GM12878 (cell line): Measurements from ENCODE around the gene ZNF771. TPM values are rescaled to one million over a fixed set of nuclear protein-coding genes. Genes with fewer than 3 reads are reported as not detected.

ENCODE experiments used
- SMC3 ChIP-seq: IDR thresholded peaks from 2 replicates; pipeline ENCODE4 v1.6.1; 2011; ENCODE audit warnings: low read length, improper control_type of control experiment, borderline replicate concordance
- STAT1 ChIP-seq: fragments of 450-650 bp; conservative IDR thresholded peaks from 2 replicates; pipeline ENCODE4 v1.6.1; 2014; ENCODE audit warnings: antibody characterized with exemption, mild to moderate bottlenecking
- ZNF274 ChIP-seq: IDR thresholded peaks from one replicate; pipeline ENCODE4 v1.8.0; 2011; ENCODE audit not compliant: insufficient read length, insufficient read depth
- ZSCAN29 ChIP-seq: fragments of 450-650 bp; IDR thresholded peaks from 2 replicates; pipeline ENCODE4 v1.6.1; 2017; ENCODE audit warnings: mild to moderate bottlenecking, moderate library complexity
- polyA plus RNA-seq, 11 experiments: library from polyadenylated mRNA; depleted of rRNA in 4 of 11; unstranded in 6 of 11; stranded (reverse) in 5 of 11; fragments of >200 nt; fragmentation: Nextera tagmentation in 4 of 11; fragmentation: Illumina TruSeq in 1 of 11; extraction: Ambion mirVana in 4 of 11; extraction: Trizol in 1 of 11; gene quantifications; 1 replicate in 1 of 11; 2 replicates in 10 of 11; pipeline versions ENCODE4 v1.2.1 to v1.2.3, GENCODE V29; 2011 to 2016; ENCODE audit warnings: inconsistent platforms in 2 of 11, missing spikeins in 2 of 11, low read depth in 1 of 11
- total RNA-seq, 4 experiments: library from RNA; depleted of rRNA in 3 of 4; stranded (reverse); fragments of >200 nt in 3 of 4; fragmentation: Illumina TruSeq in 1 of 4; extraction: Trizol in 1 of 4; gene quantifications; 2 replicates each; pipeline versions ENCODE4 v1.2.1 to v1.2.3, GENCODE V29; 2013 to 2021
- TF ChIP-seq, protein P1 (sequence below): fragments of 450-650 bp; formaldehyde crosslinking; IDR thresholded peaks from 2 replicates; pipeline ENCODE4 v1.4.0; 2022; ENCODE audit warnings: mild to moderate bottlenecking, moderate library complexity
- TF ChIP-seq, protein P2 (sequence below): IDR thresholded peaks from 2 replicates; pipeline ENCODE4 v1.6.1; 2012; ENCODE audit warnings: low read depth, low read length, improper control_type of control experiment
- TF ChIP-seq, protein P3 (sequence below): IDR thresholded peaks from 2 replicates; pipeline ENCODE4 v1.6.1; 2012; ENCODE audit warnings: mild to moderate bottlenecking, low read depth, low read length

ZNF771 gene
- total and polyA plus RNA-seq, 10 of the 15 experiments (the other 5 are each of a cell fraction or from before 2014, with no cell fraction given): 0.98 to 7.6 (median 3.7) TPM

DNA sequence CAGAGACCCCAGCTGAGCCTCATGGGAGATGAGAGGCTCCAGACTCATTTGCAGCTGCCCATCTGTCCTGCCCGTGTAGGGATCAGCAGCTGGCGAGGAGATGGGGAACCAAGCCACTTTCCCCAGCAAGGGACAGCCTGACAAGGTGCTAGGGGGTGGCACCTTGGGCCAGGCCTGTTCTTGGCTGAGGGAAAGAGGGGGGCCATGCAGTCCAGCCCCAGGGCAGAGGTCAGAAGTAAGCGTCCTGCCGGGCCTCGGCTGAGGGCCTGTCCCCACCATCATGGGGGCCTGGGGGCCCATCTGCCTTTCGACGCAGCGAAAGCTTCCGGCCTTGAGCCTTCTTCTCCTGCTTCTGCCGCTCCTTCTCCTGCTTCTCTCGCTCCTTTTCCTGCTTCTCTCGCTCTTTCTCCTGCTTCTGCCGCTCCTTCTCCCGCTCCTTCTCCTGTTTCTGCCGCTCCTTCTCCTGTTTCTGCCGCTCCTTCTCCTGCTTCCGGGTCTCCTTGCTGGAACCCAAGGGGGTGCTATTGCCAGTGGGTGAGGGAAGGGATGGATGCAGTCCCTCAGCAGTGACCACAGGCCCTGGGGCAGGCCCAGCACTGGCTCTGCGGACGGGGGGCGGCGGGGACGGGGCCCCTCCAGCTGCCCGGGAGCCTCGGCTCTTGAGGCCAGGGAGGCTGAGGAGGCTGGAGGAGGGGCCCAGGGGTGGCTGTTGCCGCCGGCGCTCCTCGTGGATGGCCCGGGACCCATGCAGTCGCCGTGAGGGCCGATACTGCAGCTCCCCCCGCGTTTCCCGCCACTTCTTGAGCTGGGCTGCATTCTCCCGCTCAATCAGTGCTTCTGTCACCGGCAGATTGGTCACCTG, 49.5 kb upstream of the ZNF771 start (continued):
- TF ChIP-seq, protein P1, sequence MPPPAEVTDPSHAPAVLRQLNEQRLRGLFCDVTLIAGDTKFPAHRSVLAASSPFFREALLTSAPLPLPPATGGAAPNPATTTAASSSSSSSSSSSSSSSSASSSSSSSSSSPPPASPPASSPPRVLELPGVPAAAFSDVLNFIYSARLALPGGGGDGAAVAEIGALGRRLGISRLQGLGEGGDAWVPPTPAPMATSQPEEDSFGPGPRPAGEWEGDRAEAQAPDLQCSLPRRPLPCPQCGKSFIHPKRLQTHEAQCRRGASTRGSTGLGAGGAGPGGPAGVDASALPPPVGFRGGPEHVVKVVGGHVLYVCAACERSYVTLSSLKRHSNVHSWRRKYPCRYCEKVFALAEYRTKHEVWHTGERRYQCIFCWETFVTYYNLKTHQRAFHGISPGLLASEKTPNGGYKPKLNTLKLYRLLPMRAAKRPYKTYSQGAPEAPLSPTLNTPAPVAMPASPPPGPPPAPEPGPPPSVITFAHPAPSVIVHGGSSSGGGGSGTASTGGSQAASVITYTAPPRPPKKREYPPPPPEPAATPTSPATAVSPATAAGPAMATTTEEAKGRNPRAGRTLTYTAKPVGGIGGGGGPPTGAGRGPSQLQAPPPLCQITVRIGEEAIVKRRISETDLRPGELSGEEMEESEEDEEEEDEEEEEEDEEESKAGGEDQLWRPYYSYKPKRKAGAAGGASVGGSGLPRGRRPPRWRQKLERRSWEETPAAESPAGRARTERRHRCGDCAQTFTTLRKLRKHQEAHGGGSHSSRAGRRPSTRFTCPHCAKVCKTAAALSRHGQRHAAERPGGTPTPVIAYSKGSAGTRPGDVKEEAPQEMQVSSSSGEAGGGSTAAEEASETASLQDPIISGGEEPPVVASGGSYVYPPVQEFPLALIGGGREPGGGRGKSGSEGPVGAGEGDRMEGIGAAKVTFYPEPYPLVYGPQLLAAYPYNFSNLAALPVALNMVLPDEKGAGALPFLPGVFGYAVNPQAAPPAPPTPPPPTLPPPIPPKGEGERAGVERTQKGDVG (CRISPR knock-in tag): no peak
- TF ChIP-seq ZNF274 (no peak), ZSCAN29 (no peak), SMC3 (no peak), STAT1 (no peak)
- TF ChIP-seq, protein P2, sequence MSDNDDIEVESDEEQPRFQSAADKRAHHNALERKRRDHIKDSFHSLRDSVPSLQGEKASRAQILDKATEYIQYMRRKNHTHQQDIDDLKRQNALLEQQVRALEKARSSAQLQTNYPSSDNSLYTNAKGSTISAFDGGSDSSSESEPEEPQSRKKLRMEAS: no peak
- TF ChIP-seq, protein P3, sequence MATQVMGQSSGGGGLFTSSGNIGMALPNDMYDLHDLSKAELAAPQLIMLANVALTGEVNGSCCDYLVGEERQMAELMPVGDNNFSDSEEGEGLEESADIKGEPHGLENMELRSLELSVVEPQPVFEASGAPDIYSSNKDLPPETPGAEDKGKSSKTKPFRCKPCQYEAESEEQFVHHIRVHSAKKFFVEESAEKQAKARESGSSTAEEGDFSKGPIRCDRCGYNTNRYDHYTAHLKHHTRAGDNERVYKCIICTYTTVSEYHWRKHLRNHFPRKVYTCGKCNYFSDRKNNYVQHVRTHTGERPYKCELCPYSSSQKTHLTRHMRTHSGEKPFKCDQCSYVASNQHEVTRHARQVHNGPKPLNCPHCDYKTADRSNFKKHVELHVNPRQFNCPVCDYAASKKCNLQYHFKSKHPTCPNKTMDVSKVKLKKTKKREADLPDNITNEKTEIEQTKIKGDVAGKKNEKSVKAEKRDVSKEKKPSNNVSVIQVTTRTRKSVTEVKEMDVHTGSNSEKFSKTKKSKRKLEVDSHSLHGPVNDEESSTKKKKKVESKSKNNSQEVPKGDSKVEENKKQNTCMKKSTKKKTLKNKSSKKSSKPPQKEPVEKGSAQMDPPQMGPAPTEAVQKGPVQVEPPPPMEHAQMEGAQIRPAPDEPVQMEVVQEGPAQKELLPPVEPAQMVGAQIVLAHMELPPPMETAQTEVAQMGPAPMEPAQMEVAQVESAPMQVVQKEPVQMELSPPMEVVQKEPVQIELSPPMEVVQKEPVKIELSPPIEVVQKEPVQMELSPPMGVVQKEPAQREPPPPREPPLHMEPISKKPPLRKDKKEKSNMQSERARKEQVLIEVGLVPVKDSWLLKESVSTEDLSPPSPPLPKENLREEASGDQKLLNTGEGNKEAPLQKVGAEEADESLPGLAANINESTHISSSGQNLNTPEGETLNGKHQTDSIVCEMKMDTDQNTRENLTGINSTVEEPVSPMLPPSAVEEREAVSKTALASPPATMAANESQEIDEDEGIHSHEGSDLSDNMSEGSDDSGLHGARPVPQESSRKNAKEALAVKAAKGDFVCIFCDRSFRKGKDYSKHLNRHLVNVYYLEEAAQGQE: no peak
